Activated CD8-positive, alpha-beta memory T cell treated with anti-CD3 and anti-CD28 coated beads, Interleukin-2, amount 50 U/mL, for 4 hours (primary cell): ENCODE data around the gene DYNLT5.
"Not testable (repeated sequence)": the region's sequence is repeated elsewhere in the genome, so short reads cannot be mapped to it uniquely, and the experiment has no call there.

Experiments
- DNase-seq: peaks from one replicate; pipeline ENCODE4 v3.0.0-alpha.2; 2020

DYNLT5 gene

DNA sequence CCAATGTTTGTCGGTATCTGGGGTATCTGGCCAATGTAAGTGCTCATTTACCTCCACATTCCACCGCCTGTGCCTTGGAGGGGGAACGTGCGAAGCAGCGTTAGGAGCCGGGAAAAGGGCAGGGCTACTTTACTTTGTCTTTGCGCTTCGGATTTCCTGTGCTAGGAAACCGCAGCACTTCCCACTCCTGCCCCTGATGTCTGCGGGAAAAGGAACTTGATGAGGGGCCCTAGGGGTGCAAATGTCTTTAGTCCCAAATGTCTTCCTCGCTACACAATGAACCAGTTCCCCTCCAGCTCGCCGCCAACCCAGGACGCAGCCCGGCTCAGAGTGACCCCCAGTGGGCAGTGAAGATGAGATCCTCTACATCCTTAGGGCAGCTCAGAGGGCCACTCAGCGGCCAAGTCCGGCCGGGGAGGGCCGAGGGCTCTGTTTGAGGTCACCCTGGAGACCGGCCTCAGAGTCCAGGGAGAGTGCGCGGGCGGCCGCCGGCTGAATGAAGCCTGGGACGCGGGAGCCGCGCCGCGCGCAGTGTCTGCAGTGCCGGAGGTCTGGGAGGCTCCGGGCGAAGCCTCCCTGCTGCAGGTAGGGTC is at the start of gene DYNLT5:
Gene DYNLT5 (plus strand): TSS at position 460 of the 593 bp plus-strand sequence. CDS start 2,200 bp downstream, outside the sequence.
- DNase-seq, result no peak

DNA sequence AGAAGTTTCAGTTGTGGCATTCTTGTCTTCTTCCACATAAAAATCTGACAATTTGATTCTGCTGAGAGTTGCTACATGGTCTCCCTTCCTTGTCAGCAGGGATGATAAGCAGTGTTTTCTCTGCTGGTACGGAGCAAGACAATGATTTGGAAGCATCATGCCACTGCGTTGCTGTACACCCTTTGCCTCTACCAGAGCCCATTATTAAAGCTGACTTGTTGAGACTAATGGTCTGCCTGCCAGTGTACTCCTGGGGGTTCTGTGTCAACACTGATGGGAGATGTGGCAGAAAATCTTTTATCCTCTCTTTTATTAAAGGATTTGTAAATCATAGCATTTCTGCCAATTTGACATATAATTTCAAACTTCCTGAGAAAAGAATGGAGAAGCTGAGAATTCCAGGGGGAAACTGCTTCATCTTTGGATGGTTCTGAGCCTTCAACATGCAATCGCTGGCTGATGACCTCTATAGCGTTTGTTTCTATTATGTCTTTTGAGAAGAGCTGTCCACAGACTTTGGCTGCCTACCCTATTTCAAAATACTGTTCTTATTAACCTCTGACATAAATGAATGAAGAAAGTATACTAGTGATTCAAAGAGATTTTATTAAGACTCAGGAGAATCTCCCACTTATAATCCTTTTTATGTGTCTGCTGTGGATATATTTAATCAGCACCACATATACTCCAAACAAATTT is 47.9 kb upstream of the DYNLT5 start:
- no peak for DNase-seq

DNA sequence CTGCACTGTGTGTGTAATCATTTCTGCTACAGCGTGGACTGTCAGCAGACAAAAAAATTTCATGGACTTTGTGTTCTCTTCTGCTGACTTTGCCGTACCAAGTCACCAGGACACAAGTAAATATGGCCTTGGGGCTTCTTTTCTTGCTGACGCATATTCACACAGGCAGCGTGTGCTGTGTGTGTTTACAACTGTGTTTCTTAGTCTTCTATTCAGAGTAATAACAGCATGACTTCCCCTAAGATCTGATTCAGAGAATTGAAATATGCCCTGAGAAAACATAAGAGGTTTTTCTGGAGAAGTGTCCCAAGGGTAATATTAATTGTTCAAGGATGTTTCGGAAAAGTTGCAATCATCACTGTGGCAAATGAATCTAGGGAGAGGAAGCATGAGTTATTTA is 47.1 kb upstream of the DYNLT5 start:
- DNase-seq, result no peak

DNA sequence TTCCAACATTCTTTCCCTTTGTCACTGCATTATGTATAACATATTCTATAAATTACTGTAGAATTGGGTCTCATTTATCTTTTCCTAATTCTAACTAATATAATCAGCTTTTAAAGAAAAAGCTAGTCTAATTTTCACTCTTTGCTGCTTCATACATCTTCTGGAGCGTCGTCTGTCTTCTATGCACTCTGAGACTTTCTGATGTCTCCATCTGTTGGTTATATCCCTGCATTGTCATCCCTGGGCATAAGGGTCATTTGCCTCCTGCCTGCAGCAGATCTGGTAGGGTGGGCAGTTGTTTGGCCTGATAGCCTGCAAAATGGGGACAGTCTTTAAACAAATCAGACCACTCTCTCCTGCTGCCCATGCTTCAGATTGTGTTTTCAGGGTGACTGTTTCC is 40.8 kb upstream of the DYNLT5 start:
- no peak for DNase-seq

DNA sequence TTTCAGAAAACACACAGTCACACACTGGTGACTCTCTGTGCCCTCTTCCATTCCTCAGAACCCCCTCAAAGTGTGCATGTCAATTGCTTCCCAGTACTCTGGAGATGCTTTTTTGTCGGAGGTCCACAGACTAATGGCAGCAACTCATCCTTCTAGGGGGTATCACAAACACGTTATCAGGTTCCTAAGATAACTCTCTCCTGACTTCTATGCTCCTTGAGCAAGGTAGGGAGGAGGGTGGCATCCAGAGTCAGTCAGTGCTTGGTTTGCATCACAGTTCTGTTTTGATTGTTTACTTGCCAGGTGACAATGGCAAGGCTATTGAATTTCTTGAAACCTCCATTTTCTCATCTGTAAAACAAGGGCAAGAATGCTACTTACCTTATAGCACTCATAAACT is 39.4 kb upstream of the DYNLT5 start:
- no peak for DNase-seq

DNA sequence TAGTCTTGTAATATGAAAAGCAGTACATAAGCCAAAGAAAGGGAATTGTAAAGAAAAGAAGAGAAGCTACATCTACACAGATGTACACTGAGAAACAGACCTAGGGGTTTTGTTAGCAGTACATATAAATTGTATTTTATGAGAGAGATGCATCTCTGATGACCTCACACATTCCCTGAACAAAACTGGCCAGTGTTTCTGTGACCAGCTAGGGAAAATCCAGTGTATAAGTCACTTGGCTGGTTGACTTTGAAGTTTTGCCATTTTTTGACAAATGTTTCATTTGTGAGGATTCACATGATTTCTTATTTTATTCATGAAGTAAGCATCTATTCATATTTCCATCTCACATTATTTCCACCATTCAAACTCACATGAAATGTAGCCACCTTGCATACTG is 28.3 kb upstream of the DYNLT5 start:
- no peak for DNase-seq

- peak; percentile 30 for DNase-seq
Observed at GRCh38 chr1:66725885-66726665, 26.2 kb upstream of the DYNLT5 start.

GRCh38 chr1:66728021-66728420 is 24.2 kb upstream of the DYNLT5 start:
- no peak for DNase-seq

GRCh38 chr1:66728716-66729115 is 23.5 kb upstream of the DYNLT5 start:
- not testable (repeated sequence) for DNase-seq

DNA sequence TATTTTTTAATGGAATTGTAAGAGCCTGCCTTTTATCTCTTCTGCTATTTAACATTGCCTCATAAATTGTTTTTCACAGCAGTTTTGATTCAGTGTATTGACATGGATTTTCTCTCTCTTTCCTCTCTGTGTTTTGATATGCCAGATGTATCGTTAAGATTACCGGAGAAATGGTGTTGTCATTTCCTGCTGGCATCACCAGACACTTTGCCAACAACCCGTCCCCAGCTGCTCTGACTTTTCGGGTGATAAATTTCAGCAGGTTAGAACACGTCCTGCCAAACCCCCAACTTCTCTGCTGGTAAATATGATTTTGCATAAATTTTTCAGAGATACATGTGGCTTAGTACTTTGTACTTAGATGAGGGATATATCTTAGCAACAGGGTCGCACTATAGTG is 23.1 kb upstream of the DYNLT5 start:
- no peak for DNase-seq

DNA sequence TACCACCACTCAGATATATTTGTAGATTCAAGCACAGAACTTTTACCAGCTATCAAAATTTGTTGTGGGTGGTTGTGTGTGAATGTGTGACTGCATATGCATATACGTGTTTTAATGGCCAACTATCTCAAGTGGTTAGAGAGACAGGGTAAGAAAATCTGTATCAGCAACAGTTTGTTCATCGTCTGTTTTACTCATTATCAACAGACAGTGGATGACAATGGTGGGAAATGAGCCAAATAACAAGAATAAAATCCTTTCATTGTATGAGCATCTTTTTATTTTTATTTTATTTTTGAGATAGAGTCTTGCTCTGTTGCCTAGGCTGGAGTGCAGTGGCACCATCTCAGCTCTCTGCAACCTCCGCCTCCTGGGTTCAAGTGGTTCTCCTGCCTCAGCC is 22.7 kb upstream of the DYNLT5 start:
- no peak for DNase-seq

- no peak for DNase-seq
Observed at GRCh38 chr1:66730462-66730861, 21.8 kb upstream of the DYNLT5 start.

DNA sequence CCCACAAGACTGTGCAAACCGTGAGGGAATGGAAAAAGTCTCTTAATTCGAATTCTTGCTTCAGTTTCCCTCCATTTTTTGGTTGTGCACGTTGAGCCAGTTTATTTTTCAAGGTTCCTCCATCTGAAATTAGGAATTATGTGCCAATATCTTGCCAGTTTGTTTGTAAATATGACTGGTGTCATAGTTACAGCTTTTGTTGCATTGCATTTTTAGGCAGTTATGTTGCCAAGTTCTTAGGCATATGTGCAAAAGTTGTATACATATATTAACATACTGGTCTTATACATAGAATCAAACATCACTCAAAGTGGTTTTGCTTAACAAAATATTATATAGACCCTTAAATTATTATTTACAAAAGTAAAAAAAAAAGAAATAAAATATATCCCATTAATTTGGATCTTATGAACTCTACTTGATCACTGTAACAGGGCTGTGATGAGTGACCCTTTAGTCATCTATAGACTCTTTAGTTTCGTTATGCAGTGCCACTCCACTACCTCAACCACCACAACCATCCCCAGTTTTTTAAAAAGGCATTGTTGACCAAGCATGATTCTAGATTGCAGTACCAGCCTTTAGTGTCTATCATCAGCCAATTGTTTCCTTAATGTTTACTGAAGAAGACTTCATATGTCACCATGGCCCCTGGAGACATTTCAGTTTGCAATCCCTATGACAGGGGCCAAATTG is 20.9 kb upstream of the DYNLT5 start:
- no peak for DNase-seq

DNA sequence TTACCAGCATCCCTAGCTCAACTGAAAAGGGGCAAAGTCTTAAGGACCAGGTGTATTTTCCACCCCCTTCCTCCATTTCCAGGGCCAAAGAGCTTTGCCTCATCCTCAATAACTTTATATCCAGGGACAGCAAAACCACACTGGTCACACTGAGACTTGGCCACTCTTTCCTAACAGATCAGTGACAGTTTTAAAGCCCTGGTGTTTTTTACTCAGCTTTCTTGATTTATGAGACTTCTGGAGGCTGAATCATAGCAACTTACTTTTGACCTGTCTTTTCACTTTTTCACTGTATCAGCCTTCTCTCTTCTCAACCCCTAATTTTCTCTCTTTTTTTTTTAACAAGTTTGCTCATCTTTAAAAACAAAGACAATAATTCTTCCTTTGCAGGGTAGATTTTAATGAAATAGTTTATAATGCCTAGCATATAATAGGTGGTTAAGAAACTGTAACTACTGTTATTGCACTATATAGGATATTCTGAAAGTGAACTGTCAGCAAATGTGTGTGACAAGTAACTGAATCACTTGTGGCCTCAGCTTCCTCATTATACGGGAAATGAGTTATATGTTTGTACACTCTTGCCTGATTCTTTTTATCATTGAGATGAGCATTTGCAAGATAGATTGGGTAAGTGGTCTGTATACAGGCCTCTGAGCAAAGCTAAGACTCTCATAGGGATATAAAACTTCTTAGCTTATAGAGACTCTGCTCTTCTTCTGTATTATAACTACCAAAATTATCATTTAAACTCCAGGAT is 19.7 kb upstream of the DYNLT5 start:
- no peak for DNase-seq

- no peak for DNase-seq
Observed at GRCh38 chr1:66733348-66734017, 18.8 kb upstream of the DYNLT5 start.

DNA sequence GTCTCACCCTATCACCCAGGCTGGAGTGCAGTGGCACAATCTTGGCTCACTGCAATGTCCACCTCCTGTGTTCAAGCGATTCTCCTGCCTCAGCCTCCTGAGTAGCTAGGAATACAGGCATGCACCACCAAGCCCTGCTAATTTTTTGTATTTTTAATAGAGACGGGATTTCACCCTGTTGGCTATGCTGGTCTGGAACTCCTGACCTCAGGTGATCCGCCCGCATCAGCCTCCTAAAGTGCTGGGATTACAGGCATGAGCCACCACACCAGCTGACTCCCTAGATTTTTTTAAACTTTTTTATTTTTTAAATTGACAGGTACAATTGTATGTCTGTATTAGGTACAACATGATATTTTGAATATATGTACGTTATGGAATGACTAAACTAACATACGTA is 17.7 kb upstream of the DYNLT5 start:
- DNase-seq, result not testable (repeated sequence)

DNA sequence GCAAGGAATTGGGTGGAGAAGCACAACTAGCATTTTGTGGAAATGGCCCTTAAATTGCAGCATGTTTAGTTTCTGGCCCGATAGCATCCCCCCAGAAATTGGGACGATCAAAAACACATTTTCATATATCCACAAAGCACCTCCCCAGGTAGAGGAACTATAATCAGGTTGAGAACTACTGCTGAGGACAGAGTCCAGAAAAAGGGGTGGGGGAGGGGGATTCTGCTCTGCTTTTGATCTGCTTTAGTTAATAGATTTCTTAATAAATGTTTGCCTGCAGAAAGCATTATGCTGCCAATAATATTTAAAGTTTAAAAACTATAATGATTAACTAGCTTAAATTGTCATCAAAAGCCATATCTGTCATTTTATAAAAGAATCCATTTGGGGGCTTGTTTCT is 14.4 kb upstream of the DYNLT5 start:
- no peak for DNase-seq

DNA sequence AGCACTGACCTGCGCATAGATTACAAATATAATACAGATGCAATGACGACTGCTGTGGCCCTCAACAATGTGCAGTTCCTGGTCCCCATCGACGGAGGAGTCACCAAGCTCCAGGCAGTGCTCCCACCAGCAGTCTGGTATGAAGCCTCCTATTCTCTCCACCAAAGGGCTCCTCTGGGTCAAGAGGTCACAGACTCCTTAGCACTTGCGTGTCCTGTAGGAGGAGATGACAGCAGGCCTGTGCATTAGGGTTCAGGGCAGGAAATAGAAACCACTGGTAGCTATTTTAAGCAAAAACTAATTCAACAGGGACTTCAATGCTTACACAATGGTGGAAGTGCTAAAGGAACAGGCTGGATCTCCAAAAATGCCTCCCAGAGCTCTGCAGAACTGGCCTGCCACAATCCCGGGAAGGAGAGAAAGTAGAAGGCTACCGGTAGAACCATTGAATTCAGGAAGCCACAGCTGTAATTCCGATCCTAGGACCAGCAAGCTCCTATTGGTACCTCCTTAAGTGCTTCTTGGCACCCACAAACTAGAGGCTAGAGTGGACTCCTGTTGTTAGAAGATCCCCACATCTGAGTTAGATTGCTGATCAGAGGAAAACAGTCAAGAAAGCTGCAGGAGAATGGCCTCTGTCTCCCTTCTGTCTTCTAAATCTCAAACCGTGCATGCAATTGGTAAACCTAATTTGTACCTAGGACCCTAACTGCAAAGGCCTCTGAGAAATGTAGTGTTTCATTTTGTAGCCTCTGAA is 12.7 kb upstream of the DYNLT5 start:
- no peak for DNase-seq

GRCh38 chr1:66745451-66745850 is 6.8 kb upstream of the DYNLT5 start:
- no peak for DNase-seq

DNA sequence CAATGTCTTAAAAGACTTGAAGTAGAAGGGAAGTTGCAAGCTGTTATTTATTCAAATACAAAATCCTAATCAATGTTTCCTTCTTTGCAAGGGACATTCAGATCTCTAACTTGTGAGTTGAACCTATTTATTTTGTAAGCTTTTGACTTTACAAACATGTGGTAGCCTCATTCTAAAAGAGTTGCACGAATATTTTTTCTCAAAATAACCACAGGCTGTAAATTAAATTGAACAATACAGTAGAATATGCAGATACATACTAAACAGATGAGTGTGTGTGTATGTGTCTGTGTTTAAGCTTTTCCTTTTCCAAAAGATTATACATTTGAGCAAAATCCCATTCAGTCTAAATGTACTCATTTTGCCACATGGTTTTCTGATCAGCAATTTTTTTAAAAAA is 4.8 kb upstream of the DYNLT5 start:
- no peak for DNase-seq

GRCh38 chr1:66750577-66750976 is 1.7 kb upstream of the DYNLT5 start:
- DNase-seq, result no peak
